HepG2 (cell line): ENCODE data around the gene NOA1.

Experiments
- CREB1 ChIP-seq, 2 experiments: fragments of 450-650 bp in 1 of 2; IDR thresholded peaks; 2 replicates each; pipeline ENCODE4 v1.6.1; 2016 to 2017; ENCODE audit warnings: control low read depth in 1 of 2, mild to moderate bottlenecking in 1 of 2, missing compliant biosample characterization in 1 of 2, missing genetic modification characterization in 1 of 2
- CTCF ChIP-seq: sonication (generic); formaldehyde crosslinking; IDR thresholded peaks from 2 replicates; pipeline ENCODE4 v1.5.0; 2020; ENCODE audit warnings: mild to moderate bottlenecking, missing genetic modification reagents, moderate library complexity
- E2F5 ChIP-seq: sonication (generic); formaldehyde crosslinking; conservative IDR thresholded peaks from 2 replicates; pipeline ENCODE4 v1.4.0; 2020; ENCODE audit warnings: missing genetic modification reagents
- FOSL1 ChIP-seq: sonication (generic); formaldehyde crosslinking; IDR thresholded peaks from 2 replicates; pipeline ENCODE4 v1.9.0; 2021; ENCODE audit warnings: missing genetic modification reagents, borderline replicate concordance
- NCOA2 ChIP-seq: sonication (generic); formaldehyde crosslinking; IDR thresholded peaks from 2 replicates; pipeline ENCODE4 v1.8.0; 2022; ENCODE audit warnings: inconsistent platforms
- POLR2AphosphoS5 ChIP-seq: IDR thresholded peaks from 2 replicates; pipeline ENCODE4 v1.6.1; 2012; ENCODE audit warnings: low read depth, low read length
- RXRA ChIP-seq: sonication (generic); formaldehyde crosslinking; IDR thresholded peaks from 2 replicates; pipeline ENCODE4 v1.5.1; 2020; ENCODE audit warnings: missing genetic modification reagents
- TCF12 ChIP-seq, 2 experiments: fragments of 450-650 bp in 1 of 2; sonication (generic) in 1 of 2; formaldehyde crosslinking in 1 of 2; IDR thresholded peaks; 2 replicates each; pipeline versions ENCODE4 v1.6.1 to v1.8.0; 2017 to 2022; ENCODE audit warnings: antibody characterized with exemption in 1 of 2, mild to moderate bottlenecking in 1 of 2, missing genetic modification reagents in 1 of 2, moderate library complexity in 1 of 2
- U2AF1 ChIP-seq: fragments of 200-400 bp; formaldehyde crosslinking; optimal IDR thresholded peaks from 2 replicates; pipeline ENCODE3; 2017; ENCODE audit warnings: mild to moderate bottlenecking, low read depth, low read length
- ZBED4 ChIP-seq: sonication (generic); formaldehyde crosslinking; IDR thresholded peaks from 2 replicates; pipeline ENCODE4 v1.4.0; 2020; ENCODE audit warnings: missing genetic modification reagents, borderline replicate concordance
- ZBTB10 ChIP-seq: sonication (generic); formaldehyde crosslinking; IDR thresholded peaks from 2 replicates; pipeline ENCODE4 v1.4.0; 2020; ENCODE audit warnings: missing genetic modification reagents, borderline replicate concordance
- ZNF446 ChIP-seq: sonication (generic); formaldehyde crosslinking; IDR thresholded peaks from 2 replicates; pipeline ENCODE4 v1.5.0; 2020; ENCODE audit warnings: mild to moderate bottlenecking, missing genetic modification reagents
- ZNF580 ChIP-seq: IDR thresholded peaks from 2 replicates; pipeline ENCODE4 v1.6.1; 2016; ENCODE audit warnings: low read depth, borderline replicate concordance
- ZNF747 ChIP-seq: sonication (generic); formaldehyde crosslinking; IDR thresholded peaks from 2 replicates; pipeline ENCODE4 v1.8.1; 2023; ENCODE audit warnings: missing genetic modification reagents, mild to moderate bottlenecking, borderline replicate concordance

GRCh38 chr4:56986192-56986591 is 8.8 kb upstream of the NOA1 start:
- TF ChIP-seq ZNF446 (CRISPR knock-in tag) (no peak), TCF12 (IDR thresholded peaks at IDR 0.05) (no peak), TCF12 (CRISPR knock-in tag; IDR thresholded peaks at IDR 0.05) (no peak), RXRA (CRISPR knock-in tag) (no peak), FOSL1 (no peak), ZNF747 (no peak), E2F5 (CRISPR knock-in tag) (no peak), CTCF (CRISPR knock-in tag) (no peak), ZBED4 (CRISPR knock-in tag) (no peak), ZBTB10 (CRISPR knock-in tag) (no peak), CREB1 (IDR thresholded peaks at IDR 0.05) (no peak), CREB1 (CRISPR knock-in tag; IDR thresholded peaks at IDR 0.05) (no peak), ZNF580 (no peak), NCOA2 (no peak), POLR2AphosphoS5 (no peak), U2AF1 (no peak)
